K562 (cell line): ENCODE results near the gene PPWD1. TPM values are rescaled to one million over a fixed set of nuclear protein-coding genes. Genes with fewer than 3 reads are reported as not detected.
A peak's percentile ranks its signal among the peaks of the same experiment; 100 is the strongest.

Experiments used
- AFF1 ChIP-seq, 2 experiments: fragments of 450-650 bp; IDR thresholded peaks; 2 replicates each; pipeline ENCODE4 v1.6.1; 2018; ENCODE audit warnings: mild to moderate bottlenecking in 2 of 2, low read depth in 1 of 2; ENCODE audit not compliant: partially characterized antibody in 2 of 2
- CEBPG ChIP-seq, 3 experiments: fragments of 200-800 bp in 1 of 3; sonication (Bioruptor generic) in 1 of 3; sonication (generic) in 1 of 3; formaldehyde crosslinking in 1 of 3; IDR thresholded peaks in 2 of 3; conservative IDR thresholded peaks in 1 of 3; 2 replicates each; pipeline versions ENCODE4 v1.6.1 to v1.8.0; 2016 to 2022; ENCODE audit warnings: missing compliant biosample characterization in 2 of 3, missing genetic modification characterization in 2 of 3, mild to moderate bottlenecking in 1 of 3, missing genetic modification reagents in 1 of 3
- CREB1 ChIP-seq, 2 experiments: sonication (generic) in 1 of 2; formaldehyde crosslinking in 1 of 2; IDR thresholded peaks; 2 replicates each; pipeline versions ENCODE4 v1.6.1 to v1.8.0; 2012 to 2022; ENCODE audit warnings: inconsistent platforms in 1 of 2, mild to moderate bottlenecking in 1 of 2, missing genetic modification reagents in 1 of 2, moderate library complexity in 1 of 2
- DEAF1 ChIP-seq: fragments of 450-650 bp; formaldehyde crosslinking; IDR thresholded peaks from 2 replicates; pipeline ENCODE4 v1.4.0; 2020; ENCODE audit warnings: mild to moderate bottlenecking, moderate library complexity
- DLX4 ChIP-seq: fragments of 250-450 bp; sonication (Bioruptor Pico); IDR thresholded peaks from 2 replicates; pipeline ENCODE4 v1.6.1; 2021; ENCODE audit warnings: mild to moderate bottlenecking
- FOXA3 ChIP-seq, 2 experiments: fragments of 450-650 bp in 1 of 2; sonication (generic) in 1 of 2; formaldehyde crosslinking; IDR thresholded peaks in 1 of 2; conservative IDR thresholded peaks in 1 of 2; 2 replicates each; pipeline versions ENCODE4 v1.4.0 to v1.8.0; 2020 to 2022; ENCODE audit warnings: mild to moderate bottlenecking in 2 of 2, missing genetic modification reagents in 1 of 2
- HDAC8 ChIP-seq: fragments of 450-650 bp; IDR thresholded peaks from 2 replicates; pipeline ENCODE4 v1.6.1; 2016; ENCODE audit warnings: mild to moderate bottlenecking, missing genetic modification characterization, moderate library complexity, missing compliant biosample characterization
- HES1 ChIP-seq: fragments of 450-650 bp; IDR thresholded peaks from 2 replicates; pipeline ENCODE4 v1.6.1; 2016; ENCODE audit warnings: low read depth, mild to moderate bottlenecking, moderate library complexity
- HNRNPH1 ChIP-seq: fragments of 200-400 bp; formaldehyde crosslinking; optimal IDR thresholded peaks from 2 replicates; pipeline ENCODE3; 2017; ENCODE audit warnings: low read depth, mild to moderate bottlenecking, low read length, moderate library complexity
- KDM5B ChIP-seq: fragments of 200-600 bp; sonication (generic); IDR thresholded peaks from 2 replicates; pipeline ENCODE4 v1.6.1; 2012; ENCODE audit warnings: low read depth, mild to moderate bottlenecking, moderate library complexity, low read length, control low read depth, inconsistent platforms; ENCODE audit not compliant: insufficient replicate concordance
- MAFG ChIP-seq: fragments of 450-650 bp; conservative IDR thresholded peaks from 2 replicates; pipeline ENCODE4 v1.6.1; 2016; ENCODE audit warnings: missing genetic modification characterization, missing compliant biosample characterization
- PREB ChIP-seq: sonication (generic); formaldehyde crosslinking; IDR thresholded peaks from 2 replicates; pipeline ENCODE4 v1.8.1; 2023; ENCODE audit warnings: mild to moderate bottlenecking, missing genetic modification reagents
- SRSF1 ChIP-seq: fragments of 200-400 bp; formaldehyde crosslinking; IDR thresholded peaks from 2 replicates; pipeline ENCODE4 v1.6.1; 2017; ENCODE audit warnings: mild to moderate bottlenecking, low read depth, low read length, moderate library complexity
- TAF15 ChIP-seq: fragments of 200-400 bp; formaldehyde crosslinking; IDR thresholded peaks from 2 replicates; pipeline ENCODE4 v1.6.1; 2017; ENCODE audit warnings: mild to moderate bottlenecking, low read depth, low read length, moderate library complexity
- ZBTB1 ChIP-seq: sonication (generic); formaldehyde crosslinking; IDR thresholded peaks from 2 replicates; pipeline ENCODE4 v1.8.1; 2023; ENCODE audit warnings: missing genetic modification reagents, low read depth, mild to moderate bottlenecking, borderline replicate concordance
- ZNF41 ChIP-seq: fragments of 250-450 bp; sonication (Bioruptor Pico); conservative IDR thresholded peaks from 2 replicates; pipeline ENCODE4 v1.4.0; 2020; ENCODE audit warnings: mild to moderate bottlenecking
- polyA plus RNA-seq, 8 experiments: library from polyadenylated mRNA; depleted of rRNA in 4 of 8; stranded (reverse) in 5 of 8; unstranded in 3 of 8; fragments of >200 nt; fragmentation: Nextera tagmentation in 2 of 8; fragmentation: Illumina TruSeq in 1 of 8; extraction: Ambion mirVana in 2 of 8; extraction: Trizol in 1 of 8; gene quantifications; 2 replicates each; pipeline versions ENCODE4 v1.2.1 to v1.2.3, GENCODE V29; 2011 to 2014; ENCODE audit warnings: inconsistent platforms in 1 of 8, missing spikeins in 1 of 8
- total RNA-seq, 7 experiments: library from RNA; depleted of rRNA in 6 of 7; stranded (reverse); fragments of >200 nt in 6 of 7; fragmentation: Illumina TruSeq in 2 of 7; extraction: Trizol in 2 of 7; gene quantifications; 2 replicates each; pipeline versions ENCODE4 v1.2.1 to v1.2.3, GENCODE V29; 2011 to 2021; ENCODE audit warnings: low replicate concordance in 1 of 7

PPWD1 gene
- total and polyA plus RNA-seq, 9 of the 15 experiments (the other 6 are each of a cell fraction or from before 2014, with no cell fraction given): 24.1 to 89.2 (median 51.4) TPM

GRCh38 chr5:65562731-65563701 lies at the start of gene PPWD1, which contains the start of gene CENPK (continued):
- no peak for TF ChIP-seq TAF15
- TF ChIP-seq DEAF1 (CRISPR knock-in tag): no peak
- TF ChIP-seq KDM5B: peak; percentile 88
- no peak for TF ChIP-seq FOXA3 (CRISPR knock-in tag; conservative IDR thresholded peaks at IDR 0.05 in 1 of 2, IDR thresholded peaks at IDR 0.05 in 1 of 2)
- TF ChIP-seq PREB (CRISPR knock-in tag): no peak
- TF ChIP-seq HDAC8 (tag): no peak
- TF ChIP-seq AFF1 (IDR thresholded peaks at IDR 0.05; ENCODE audit: low read depth in 1 of 2, partially characterized antibody in 2 of 2): peak; percentile 73 to 94
- no peak for TF ChIP-seq ZBTB1
- TF ChIP-seq HNRNPH1: no peak
- TF ChIP-seq SRSF1: no peak
- TF ChIP-seq DLX4 (CRISPR knock-in tag): no peak
- peak; percentile 99 for TF ChIP-seq CREB1 (IDR thresholded peaks at IDR 0.05)
- peak; percentile 99 for TF ChIP-seq CREB1 (CRISPR knock-in tag; IDR thresholded peaks at IDR 0.05)
- TF ChIP-seq HES1: 0 out of 2 replicates have a peak, but pooled peaks have one; percentile 40
- TF ChIP-seq CEBPG (CRISPR knock-in tag; IDR thresholded peaks at IDR 0.05): no peak
- no peak for TF ChIP-seq CEBPG (tag; conservative IDR thresholded peaks at IDR 0.05 in 1 of 2, IDR thresholded peaks at IDR 0.05 in 1 of 2)
- TF ChIP-seq ZNF41 (CRISPR knock-in tag): no peak
- no peak for TF ChIP-seq MAFG
